Suprapubic skin (tissue), 4 donors: Measurements from ENCODE around the gene PMVK.

ENCODE experiments used
- EP300 ChIP-seq: sonication (generic); formaldehyde crosslinking; IDR thresholded peaks from one replicate; pipeline ENCODE4 v1.6.1; 2017; ENCODE audit warnings: antibody characterized with exemption
- POLR2A ChIP-seq, 2 donors: fragments of 450-650 bp; IDR thresholded peaks; one replicate each; pipeline ENCODE4 v1.6.1; 2017; ENCODE audit warnings: antibody characterized with exemption in 2 of 2, mild to moderate bottlenecking in 2 of 2, moderate library complexity in 2 of 2
- POLR2AphosphoS5 ChIP-seq, 3 donors: sonication (generic); formaldehyde crosslinking; IDR thresholded peaks; one replicate each; pipeline ENCODE4 v1.6.1; 2017; ENCODE audit warnings: antibody characterized with exemption in 3 of 3
- TF ChIP-seq, protein P1 (sequence below), 2 donors: fragments of 200-600 bp in 1 of 2; fragments of 450-650 bp in 1 of 2; sonication (generic) in 1 of 2; IDR thresholded peaks; one replicate each; pipeline ENCODE4 v1.5.1; 2016 to 2019; ENCODE audit warnings: antibody characterized with exemption in 2 of 2, mild to moderate bottlenecking in 1 of 2, moderate library complexity in 1 of 2

GRCh38 chr1:154888757-154889156 lies 47.8 kb downstream of the PMVK start:
- TF ChIP-seq POLR2A (IDR thresholded peaks at IDR 0.05) (no peak), POLR2AphosphoS5 (IDR thresholded peaks at IDR 0.05) (no peak), EP300 (no peak)
- TF ChIP-seq, protein P1, sequence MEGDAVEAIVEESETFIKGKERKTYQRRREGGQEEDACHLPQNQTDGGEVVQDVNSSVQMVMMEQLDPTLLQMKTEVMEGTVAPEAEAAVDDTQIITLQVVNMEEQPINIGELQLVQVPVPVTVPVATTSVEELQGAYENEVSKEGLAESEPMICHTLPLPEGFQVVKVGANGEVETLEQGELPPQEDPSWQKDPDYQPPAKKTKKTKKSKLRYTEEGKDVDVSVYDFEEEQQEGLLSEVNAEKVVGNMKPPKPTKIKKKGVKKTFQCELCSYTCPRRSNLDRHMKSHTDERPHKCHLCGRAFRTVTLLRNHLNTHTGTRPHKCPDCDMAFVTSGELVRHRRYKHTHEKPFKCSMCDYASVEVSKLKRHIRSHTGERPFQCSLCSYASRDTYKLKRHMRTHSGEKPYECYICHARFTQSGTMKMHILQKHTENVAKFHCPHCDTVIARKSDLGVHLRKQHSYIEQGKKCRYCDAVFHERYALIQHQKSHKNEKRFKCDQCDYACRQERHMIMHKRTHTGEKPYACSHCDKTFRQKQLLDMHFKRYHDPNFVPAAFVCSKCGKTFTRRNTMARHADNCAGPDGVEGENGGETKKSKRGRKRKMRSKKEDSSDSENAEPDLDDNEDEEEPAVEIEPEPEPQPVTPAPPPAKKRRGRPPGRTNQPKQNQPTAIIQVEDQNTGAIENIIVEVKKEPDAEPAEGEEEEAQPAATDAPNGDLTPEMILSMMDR (IDR thresholded peaks at IDR 0.05): no peak
